ENCODE results near the gene CLEC4C. TPM values are rescaled to one million over a fixed set of nuclear protein-coding genes. Genes with fewer than 3 reads are reported as not detected.

Gene CLEC4C
- total RNA-seq, 4 donors from 2014 or later, result not detected

- TF ChIP-seq CTCF (IDR thresholded peaks at IDR 0.05; ENCODE audit: low read depth), result no peak
Measured at GRCh38 chr12:7712841-7713442, 34.2 kb downstream of the CLEC4C start.

- no peak for TF ChIP-seq CTCF (IDR thresholded peaks at IDR 0.05; ENCODE audit: low read depth)
Measured at GRCh38 chr12:7711133-7711532, 36.0 kb downstream of the CLEC4C start, which contains the start of gene DPPA3. TSS of gene DPPA3 (plus strand) at chr12:7711433. CDS start at chr12:7711571, 138 bp downstream.

GRCh38 chr12:7709969-7710675 is 37.1 kb downstream of the CLEC4C start:
- TF ChIP-seq CTCF (IDR thresholded peaks at IDR 0.05; ENCODE audit: low read depth), result no peak

GRCh38 chr12:7705846-7706245 is 41.3 kb downstream of the CLEC4C start:
- no peak for TF ChIP-seq CTCF (IDR thresholded peaks at IDR 0.05; ENCODE audit: low read depth)

GRCh38 chr12:7695566-7696197 is 51.5 kb downstream of the CLEC4C start, which contains the start of gene GDF3:
TSS of gene GDF3 (minus strand) at chr12:7695775. CDS start at chr12:7695728, 47 bp downstream.
- TF ChIP-seq CTCF (IDR thresholded peaks at IDR 0.05; ENCODE audit: low read depth), result no peak

GRCh38 chr12:7695237-7695560 is 52.0 kb downstream of the CLEC4C start:
- TF ChIP-seq CTCF (IDR thresholded peaks at IDR 0.05; ENCODE audit: low read depth), result no peak

GRCh38 chr12:7694556-7695236 is 52.5 kb downstream of the CLEC4C start:
- TF ChIP-seq CTCF (IDR thresholded peaks at IDR 0.05; ENCODE audit: low read depth), result no peak

All from subcutaneous adipose tissue (tissue), 4 donors.